ENCODE data around the gene PCBP3.
A peak's percentile ranks its signal among the peaks of the same experiment; 100 is the strongest.
"Not testable (repeated sequence)": the region's sequence is repeated elsewhere in the genome, so short reads cannot be mapped to it uniquely, and the experiment has no call there.

PCBP3 gene

DNA sequence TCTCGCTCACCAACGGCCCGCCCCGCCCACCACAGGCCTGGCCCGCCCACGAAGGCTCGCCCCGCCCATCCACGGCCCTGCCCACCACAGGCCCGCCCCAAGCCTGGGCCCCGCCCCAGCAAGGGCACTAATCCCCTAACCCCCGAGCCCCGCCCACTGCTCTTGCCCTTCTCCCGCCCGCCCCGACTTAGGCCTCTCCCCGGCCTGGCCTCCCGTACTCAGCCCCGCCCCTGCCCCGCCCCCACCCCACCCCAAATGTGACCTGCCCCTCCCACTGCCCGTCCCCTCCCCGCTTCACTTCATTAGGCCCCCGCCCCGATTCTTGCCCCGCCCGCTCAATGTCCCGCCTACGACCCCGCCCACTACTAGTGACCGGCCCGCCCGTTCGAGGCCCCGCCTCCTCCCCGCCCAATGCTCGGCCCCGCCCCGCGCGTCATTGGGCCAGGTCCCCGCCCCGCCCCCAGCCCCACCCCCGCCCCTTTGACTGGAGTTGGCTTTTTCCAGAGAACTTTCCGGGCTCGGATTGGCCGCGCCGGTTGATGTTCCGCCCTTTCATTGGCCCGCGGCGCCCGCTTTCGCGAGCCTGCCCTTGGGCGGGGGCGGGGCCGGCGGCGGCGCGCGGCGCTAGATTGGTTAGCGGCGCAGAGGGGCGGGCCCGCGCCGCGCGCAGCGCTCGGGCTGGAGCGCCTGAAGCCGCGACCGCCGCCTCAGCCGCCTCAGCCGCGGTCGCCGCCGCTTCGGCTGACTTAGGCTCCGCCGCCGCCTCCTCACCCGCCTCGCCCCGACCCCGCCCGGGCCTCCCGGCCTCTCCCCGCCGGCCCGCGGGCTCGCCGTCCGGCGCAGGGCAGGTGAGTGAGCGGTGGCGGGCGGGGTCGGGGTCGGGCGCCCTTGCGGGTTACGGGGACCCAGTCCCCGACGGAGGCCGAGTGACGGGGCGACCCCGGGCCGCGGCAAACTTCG lies at the start of gene PCBP3:
Gene PCBP3, plus strand, starts transcription at position 705 of the 960 bp plus-strand sequence. CDS start 206,361 bp downstream, outside the sequence.
- DNase-seq (ENCODE audit: low read depth): peak; percentile 94

DNA sequence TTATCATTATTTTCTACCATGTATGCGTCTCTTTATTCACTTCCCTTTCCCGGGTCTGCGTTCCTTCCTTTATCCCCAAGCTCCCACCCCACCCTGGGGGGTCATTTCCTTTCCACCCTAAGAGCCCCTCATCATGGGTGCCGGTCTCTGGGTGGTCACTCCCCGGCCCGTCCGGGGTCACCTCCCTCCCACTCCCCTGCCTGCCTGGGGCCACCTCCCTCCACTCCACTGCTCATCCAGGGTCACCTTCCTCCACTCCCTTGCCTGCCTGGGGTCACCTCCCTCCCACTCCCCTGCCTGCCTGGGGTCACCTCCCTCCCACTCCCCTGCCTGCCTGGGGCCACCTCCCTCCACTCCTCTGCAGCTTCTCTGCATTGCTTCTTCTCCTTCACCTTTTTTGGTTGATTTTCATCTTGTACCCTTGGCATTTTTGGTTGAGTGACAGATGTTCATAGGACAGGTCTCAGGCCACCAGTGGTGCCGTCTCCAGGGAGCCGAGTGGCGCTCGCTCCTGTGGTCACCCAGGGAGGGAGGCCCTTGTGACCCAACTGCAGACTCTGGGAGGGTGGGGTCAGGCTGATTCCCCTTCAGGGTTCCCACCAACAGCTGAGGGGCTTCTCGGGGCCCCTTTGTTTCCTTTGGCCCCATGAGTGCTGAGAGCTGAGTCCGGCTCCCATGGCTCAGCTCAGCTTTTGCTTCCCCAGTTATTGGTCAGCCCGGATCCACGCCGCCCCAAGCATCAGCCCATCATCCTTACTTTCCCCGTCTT lies 48.6 kb upstream of the PCBP3 start:
- no peak for DNase-seq (ENCODE audit: low read depth)

DNA sequence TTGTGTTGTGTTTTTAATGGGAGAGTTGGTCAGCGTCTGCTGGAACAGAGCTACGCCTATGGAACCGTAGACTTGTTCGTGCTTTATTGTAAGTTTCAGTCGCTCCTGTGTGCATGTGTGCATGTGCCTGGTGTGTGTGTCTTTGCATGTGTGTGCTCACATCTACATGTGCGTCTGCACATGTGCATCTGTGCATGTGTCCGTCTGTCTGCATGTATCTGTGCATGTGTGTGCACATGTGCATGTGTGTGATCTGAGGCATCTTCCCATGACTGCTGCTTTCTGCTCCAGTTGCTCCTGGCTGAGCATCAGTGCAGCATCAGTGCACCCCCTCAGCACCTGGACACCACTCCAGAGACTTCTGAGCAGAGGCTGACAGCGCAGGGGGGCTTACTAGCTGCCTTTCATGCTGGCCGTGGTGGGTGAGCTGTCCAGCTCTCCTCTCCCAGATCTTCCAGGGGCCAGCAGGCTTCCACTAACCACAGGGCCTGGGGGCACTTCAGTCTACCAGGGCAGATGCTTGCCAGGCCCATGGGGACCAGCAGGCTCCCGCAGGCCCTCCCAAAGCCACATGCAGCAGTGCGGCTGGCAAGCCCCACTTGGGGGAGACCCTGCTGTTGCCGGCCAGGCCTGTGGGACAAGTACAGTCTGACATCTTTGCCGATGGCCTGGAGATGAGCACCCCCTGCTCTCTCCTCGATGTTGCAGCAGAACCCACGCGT lies 47.8 kb upstream of the PCBP3 start:
- no peak for DNase-seq (ENCODE audit: low read depth)

DNA sequence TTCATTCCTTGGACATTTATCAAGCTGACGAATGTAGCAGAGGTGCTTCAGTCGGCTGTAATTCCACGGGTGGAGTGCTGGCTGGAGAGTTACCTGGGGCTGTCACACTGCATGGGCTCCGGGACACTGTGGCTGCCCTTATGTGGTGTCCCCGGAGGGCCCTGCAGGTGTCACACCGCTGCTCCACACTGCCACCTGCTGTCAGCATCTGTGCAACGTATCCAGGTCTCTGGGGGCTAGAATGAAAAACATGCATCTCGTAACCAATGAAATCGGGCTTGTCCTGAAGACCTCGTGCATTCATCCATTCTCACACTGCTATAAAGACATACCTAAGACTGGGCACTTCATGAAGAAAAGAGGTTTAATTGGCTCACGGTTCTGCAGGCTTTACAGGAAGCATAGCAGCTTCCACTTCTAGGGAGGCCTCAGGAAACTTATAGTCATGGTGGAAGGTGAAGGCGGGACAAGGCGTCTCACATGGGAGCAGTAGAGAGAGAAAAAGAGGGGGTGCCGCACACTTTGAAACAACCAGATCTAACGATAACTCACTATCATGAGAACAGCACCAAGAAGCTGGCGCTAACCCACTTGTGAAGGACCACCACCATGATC lies 46.7 kb upstream of the PCBP3 start:
- no peak for DNase-seq (ENCODE audit: low read depth)

DNA sequence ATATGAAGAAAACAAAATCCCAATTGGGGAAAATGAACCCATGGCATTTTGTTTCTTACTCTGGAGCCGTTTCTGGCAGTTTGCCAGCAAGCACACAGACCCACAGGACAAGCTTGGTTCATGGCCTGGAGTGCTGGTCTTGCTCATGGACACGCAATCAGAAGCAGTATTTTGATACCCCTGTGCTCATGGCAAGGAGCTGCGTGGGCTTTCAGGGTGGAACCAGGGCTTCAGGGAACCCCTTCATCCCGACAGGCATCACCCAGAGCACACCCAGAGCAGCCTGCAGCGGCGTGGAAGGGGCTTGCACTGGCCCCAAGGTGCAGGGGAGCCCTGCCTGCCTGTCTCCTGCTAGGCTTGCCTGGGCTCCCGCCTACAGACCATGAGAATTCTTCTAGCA lies 45.4 kb upstream of the PCBP3 start:
- DNase-seq (ENCODE audit: low read depth): no peak

DNA sequence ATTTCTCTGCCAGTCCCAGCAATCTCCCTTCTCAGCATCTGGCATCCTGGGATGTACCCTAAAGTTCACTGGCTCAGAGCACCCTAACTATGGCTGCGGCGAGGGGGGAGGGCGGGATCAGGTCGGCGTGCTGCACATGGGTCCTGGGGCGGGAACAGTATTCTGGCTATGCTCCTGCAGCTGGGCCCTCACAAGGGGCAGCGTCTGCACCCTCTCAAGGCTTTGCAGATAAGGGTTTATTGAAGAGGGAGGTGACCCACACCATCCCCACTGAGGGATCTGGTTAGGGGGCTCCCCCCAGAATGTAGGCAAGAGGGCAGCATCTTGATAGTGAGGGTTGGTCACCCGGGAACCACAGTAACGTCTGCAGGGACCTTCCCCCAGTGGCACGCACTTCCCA lies 44.9 kb upstream of the PCBP3 start:
- no peak for DNase-seq (ENCODE audit: low read depth)

DNA sequence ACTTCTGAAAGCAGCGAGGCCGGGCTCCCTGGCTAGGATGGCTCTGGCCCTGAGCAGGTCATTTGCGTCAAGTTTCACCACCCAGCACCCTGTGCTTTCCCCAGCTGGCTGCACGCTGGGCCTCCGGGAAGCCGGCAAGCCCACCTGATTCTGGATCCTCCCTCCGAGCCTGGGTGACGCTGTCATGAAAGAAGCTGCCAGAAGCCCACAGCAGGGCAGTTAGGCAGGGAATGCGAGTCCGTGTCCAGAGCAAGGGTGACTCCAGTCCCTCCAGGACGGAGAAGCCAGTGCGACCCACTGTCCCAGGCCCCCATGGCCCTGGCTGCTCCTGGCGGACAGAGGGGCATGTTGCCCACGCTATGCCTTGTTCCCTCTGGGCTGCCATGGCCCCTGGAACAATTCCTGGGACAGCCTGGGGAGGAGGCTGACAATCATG lies 44.4 kb upstream of the PCBP3 start:
- no peak for DNase-seq (ENCODE audit: low read depth)

DNA sequence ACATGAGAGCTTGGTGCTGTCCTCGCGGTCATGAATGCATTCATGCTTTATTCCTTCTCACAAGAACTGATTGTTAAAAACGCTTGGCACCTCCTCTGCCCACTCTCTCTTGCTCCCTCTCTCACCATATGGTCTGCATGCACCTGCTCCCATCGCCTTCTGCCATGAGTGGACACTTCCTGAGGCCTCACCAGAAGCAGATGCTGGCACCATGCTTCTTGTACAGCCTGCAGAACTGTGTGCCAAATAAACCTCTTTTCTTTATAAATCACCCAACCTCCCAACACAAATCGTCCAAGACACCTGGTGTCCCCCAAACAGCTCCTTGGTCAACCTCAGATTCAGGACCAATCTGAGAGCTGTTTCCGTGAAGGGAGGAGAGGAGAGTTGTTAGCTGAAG lies 43.3 kb upstream of the PCBP3 start:
- no peak for DNase-seq (ENCODE audit: low read depth)

DNA sequence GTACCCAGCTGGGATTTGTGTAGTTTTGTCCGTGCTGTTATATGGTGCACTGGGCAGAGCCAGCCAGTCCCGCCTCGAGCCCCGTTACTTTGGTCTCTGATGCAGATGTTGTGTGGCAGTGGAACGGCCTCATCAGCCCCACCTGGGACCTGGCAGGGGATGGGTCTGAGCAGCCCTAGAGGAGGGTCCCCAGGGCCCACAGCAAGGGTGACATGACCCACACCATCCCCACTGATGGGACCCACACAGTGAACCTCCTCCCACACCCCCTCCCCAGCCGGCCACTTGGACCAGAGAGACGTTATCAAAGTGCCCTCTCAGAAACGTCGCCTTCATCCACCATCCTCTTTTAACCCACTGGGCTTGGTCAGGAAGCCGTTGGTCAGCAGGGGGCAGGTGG lies 42.0 kb upstream of the PCBP3 start:
- no peak for DNase-seq (ENCODE audit: low read depth)

DNA sequence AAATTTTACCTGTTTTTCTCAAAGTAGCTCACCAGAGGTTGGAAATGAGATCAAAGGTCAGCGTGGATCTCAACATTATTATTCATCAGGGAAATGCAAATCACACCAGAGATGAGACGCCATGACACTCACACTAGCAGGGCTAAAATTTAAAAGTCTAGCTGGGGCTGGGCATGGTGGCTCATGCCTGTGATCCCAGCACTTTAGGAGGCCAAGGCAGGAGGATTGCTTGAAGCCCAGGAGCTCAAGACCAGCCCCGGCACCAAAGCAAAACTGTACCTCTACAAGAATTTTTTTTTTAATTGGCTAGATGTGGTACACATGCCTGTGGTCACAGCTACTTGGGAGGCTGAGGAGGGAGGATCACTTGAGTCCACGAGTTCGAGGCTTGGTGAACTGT lies 41.4 kb upstream of the PCBP3 start:
- no peak for DNase-seq (ENCODE audit: low read depth)

DNA sequence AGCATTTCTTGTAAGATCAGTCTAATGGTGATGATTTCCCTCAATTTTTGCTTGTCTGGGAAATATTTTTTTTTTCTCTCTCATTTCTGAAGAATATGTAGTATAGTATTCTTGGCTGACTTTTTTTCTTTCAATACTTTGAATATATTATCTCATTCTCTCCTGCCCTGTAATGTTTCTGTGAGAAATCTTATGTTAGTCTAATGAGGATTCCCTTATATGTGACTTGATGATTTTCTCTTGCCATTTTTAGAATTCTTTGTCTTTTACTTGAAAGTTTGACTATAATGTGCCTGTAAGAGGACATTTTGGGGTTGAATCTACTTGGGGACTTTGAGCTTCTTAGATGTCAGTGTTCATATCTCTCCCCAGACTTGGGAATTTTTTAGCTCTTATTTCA lies 40.0 kb upstream of the PCBP3 start:
- DNase-seq (ENCODE audit: low read depth): no peak

DNA sequence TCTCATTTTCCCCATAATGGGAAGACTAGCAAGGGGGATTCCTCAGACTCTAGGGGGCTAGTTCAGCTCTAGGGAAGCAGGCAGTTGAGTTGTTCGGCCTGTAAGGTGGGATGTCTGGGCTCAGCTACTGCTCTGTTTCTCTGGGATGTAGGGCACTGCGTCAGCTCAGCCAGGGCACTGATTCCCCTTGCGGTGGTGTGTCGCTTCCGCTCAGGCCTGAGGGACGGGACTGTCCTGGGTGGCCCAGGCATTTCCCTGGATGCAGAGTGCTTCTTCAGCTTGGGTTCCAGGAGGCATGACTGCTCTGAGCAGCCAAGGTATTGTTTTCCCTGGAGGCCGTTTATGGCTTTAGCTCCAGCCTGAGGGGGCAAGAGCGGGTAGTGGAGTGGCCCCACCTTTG lies 38.8 kb upstream of the PCBP3 start:
- not testable (repeated sequence) for DNase-seq (ENCODE audit: low read depth)

DNA sequence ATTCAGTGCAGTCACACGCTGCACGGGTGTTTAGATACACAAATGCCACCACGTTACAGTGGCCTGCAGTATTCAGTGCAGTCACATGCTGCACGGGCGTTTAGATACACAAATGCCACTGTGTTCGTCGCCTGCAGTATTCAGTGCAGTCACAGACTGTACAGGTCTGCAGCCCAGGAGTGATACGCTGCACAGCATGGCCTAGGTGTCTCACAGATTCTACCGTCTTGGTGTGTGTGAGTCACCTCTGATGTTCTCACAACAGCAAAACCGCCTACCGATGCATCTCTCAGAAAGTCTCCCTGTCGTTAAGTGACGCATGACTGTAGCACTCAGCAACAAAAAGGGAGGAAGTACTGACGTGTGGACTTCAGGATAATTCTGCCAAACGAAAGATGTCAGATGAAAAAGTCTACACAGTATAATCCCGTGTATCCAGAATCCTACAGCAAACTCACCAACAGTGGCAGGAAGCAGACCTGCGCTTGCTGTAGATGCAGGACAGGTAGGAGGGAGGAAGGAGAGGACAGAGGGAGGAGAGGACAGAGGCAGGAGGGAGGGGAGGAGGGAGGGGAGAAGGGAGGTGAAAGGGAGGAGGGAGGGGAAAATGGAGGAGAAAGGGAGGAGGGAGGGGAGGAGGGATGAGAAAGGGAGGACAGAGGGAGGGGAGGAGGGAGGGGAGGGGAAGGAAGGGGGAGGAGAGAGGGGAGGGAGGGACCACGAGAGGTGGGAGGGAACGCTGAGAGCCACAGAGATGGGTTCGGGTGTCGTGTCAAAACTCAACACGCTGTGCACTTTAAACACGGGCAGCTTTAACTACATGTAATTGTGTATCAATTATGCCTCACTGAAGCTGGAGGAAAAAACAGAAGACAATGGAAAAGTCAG lies 36.3 kb upstream of the PCBP3 start:
- no peak for DNase-seq (ENCODE audit: low read depth)

DNA sequence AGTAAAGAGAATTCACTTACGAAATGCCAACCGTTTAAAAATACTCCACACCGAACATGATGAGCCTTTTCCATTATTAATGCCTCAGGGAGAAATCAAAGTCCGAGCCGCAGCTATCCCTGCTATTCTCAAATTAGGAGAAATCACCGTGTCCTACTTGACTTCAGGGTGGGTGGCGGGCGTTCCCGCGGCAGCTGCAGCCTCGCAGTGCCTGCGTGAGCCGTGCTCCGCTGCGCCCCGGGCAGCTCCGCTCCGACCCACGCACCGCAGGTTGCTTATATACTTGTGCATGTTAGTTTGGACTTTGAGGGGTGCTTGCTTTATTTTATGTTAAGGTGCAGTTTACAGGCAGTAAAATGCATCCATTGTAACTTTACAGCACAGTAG lies 35.6 kb upstream of the PCBP3 start:
- no peak for DNase-seq (ENCODE audit: low read depth)

DNA sequence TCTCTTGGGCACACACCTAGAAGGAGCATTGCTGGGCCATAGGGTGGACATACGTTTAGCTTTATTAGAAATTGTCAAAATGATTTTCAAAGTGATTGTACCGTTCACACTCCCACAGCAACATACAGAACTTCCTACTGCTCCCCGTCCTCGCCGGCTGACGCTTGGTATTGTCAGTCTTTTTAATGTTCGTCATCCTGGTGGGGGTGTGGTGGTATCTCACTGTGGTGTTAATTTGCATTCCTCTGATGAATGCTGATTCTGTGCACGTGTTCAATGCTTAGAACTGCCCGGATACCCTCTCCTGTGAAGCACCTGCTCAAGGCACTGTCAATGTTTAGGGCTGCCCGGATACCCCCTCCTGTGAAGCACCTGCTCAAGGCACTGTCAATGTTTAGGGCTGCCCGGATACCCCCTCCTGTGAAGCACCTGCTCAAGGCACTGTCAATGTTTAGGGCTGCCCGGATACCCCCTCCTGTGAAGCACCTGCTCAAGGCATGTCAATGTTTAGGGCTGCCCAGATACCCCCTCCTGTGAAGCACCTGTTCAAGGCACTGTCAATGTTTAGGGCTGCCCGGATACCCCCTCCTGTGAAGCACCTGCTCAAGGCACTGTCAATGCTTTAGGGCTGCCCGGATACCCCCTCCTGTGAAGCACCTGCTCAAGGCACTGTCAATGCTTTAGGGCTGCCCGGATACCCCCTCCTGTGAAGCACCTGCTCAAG lies 34.6 kb upstream of the PCBP3 start:
- DNase-seq (ENCODE audit: low read depth): not testable (repeated sequence)

DNA sequence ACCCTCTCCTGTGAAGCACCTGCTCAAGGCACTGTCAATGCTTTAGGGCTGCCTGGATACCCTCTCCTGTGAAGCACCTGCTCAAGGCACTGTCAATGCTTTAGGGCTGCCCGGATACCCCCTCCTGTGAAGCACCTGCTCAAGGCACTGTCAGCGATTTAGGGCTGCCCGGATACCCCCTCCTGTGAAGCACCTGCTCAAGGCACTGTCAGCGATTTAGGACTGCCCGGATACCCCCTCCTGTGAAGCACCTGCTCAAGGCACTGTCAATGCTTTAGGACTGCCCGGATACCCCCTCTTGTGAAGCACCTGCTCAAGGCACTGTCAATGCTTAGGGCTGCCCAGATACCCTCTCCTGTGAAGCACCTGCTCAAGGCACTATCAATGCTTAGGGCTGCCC lies 33.9 kb upstream of the PCBP3 start:
- DNase-seq (ENCODE audit: low read depth): not testable (repeated sequence)

DNA sequence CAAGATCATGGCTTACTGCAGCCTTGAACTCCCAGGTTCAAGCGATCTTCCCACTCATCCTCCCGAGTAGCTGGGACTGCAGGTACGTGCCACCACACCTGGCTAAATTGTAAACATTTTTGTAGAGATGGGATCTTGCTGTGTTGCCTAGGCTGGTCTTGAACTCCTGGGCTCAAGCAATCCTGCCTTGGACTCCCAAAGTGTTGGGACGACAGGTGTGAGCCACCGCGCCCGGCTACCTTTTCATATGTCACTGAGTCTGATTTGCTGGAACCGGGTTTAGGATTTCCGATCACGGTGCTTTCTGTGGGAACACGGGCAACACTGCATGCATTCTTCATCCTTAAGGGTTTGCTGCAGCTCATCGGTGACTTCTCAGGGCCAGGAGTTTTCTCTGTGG lies 32.2 kb upstream of the PCBP3 start:
- no peak for DNase-seq (ENCODE audit: low read depth)

DNA sequence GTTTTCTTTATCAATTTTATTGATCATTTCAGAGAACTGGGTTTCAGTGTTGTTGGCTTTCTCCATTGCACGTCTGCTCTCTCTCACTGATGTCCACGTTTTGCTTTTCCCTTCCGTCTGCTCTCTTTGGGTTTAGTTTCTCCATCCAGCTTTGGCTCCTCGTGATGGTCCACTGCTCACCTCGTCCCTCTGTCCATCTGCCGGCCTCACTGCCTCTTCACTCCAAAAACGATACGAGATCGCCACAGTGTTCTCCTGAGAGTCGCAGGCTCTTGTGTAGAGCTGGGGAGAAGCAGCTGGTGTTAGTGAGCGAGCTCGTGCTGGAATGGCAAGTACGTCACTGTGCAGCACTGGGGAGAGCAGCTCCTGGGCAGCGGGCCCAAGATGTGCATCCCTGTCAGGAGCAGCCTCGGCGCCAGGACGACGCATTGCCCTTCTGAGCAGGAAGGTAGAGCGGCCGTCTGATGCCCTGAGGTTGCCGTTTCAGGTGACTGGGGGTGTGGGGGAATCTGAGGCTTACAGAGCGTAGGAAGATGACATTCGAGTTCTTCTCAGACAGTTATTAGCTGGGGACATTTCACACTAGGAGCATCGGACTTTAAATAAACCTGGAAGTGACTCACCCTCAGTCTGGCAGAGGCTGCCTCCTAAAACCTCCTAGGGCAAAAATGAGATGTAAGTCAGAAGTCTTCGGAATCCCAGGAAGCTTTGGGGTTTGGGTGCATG lies 31.4 kb upstream of the PCBP3 start:
- DNase-seq (ENCODE audit: low read depth): peak; percentile 10

DNA sequence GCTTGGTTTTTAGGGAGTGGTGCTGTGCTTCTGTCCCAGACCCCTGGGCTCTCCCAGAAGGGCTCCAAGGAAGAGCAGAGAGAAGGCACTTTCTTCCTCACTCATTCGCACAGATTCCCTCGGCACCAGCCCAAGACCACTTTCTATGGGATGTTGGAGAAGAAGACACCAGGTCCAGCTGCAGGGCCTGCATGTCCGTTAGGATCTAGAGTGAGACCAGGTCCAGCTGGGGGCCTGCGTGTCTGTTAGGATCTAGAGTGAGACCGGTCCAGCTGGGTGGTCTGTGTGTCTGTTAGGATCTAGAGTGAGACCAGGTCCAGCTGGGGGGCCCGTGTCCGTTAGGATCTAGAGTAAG lies 30.9 kb upstream of the PCBP3 start:
- not testable (repeated sequence) for DNase-seq (ENCODE audit: low read depth)

DNA sequence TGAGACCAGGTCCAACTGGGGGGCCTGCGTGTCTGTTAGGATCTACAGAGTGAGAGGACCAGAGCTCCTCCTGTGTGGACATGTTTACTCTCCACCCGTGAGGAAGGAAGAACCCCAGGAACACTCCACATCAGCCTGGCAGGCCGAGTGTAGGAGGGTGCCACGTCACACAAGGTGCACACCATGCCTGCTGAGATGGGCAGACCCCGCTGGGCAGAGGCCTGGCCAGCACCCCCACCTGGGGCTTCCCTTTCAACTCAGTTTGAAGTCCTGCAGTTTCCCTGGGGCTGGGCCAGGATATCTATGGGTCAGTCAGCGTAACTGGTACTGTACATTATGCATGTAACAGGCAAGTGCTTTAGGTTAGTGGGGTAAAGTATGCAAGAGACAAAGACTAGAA lies 30.1 kb upstream of the PCBP3 start:
- DNase-seq (ENCODE audit: low read depth): no peak
